ENCODE results near the gene RRAGA.

The RRAGA gene

DNA sequence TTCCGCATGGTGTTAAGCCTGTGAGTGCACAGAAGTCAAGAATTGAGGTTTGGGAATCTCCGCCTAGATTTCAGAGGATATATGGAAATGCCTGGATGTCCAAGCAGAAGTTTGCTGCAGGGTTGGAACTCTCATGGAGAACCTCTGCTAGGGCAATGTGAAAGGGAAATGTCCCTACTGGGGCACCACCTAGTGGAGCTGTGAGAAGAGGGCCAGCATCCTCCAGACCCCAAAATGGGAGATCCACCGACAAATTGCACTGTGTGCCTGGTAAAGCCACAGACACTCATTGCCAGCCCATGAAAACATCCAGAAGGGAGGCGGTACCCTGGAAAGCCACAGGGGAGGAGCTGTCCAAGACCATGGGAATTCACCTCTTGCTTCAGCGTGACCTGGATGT, 12.6 kb upstream of the RRAGA start:
- no peak overlapping the region for H3K4me3 ChIP-seq (ENCODE audit: low read depth, low read length)
- TF ChIP-seq CTCF (IDR thresholded peaks at IDR 0.05; ENCODE audit: insufficient read depth, low read depth, low read length, missing control alignments): peak; percentile 9
- no peak for DNase-seq (ENCODE audit: low read depth)

DNA sequence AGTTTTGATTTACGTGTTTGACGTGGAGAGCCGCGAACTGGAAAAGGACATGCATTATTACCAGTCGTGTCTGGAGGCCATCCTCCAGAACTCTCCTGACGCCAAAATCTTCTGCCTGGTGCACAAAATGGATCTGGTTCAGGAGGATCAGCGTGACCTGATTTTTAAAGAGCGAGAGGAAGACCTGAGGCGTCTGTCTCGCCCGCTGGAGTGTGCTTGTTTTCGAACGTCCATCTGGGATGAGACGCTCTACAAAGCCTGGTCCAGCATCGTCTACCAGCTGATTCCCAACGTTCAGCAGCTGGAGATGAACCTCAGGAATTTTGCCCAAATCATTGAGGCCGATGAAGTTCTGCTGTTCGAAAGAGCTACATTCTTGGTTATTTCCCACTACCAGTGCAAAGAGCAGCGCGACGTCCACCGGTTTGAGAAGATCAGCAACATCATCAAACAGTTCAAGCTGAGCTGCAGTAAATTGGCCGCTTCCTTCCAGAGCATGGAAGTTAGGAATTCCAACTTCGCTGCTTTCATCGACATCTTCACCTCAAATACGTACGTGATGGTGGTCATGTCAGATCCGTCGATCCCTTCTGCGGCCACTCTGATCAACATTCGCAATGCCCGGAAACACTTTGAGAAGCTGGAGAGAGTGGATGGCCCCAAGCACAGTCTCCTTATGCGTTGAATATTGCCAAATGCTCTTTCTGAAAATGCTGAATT, 850 bp downstream of the RRAGA start:
- H3K4me3 ChIP-seq (ENCODE audit: low read depth, low read length): peak overlapping the region; percentile 58
- no peak for TF ChIP-seq CTCF (IDR thresholded peaks at IDR 0.05; ENCODE audit: insufficient read depth, low read depth, low read length, missing control alignments)
- peak; percentile 32 for DNase-seq (ENCODE audit: low read depth)

DNA sequence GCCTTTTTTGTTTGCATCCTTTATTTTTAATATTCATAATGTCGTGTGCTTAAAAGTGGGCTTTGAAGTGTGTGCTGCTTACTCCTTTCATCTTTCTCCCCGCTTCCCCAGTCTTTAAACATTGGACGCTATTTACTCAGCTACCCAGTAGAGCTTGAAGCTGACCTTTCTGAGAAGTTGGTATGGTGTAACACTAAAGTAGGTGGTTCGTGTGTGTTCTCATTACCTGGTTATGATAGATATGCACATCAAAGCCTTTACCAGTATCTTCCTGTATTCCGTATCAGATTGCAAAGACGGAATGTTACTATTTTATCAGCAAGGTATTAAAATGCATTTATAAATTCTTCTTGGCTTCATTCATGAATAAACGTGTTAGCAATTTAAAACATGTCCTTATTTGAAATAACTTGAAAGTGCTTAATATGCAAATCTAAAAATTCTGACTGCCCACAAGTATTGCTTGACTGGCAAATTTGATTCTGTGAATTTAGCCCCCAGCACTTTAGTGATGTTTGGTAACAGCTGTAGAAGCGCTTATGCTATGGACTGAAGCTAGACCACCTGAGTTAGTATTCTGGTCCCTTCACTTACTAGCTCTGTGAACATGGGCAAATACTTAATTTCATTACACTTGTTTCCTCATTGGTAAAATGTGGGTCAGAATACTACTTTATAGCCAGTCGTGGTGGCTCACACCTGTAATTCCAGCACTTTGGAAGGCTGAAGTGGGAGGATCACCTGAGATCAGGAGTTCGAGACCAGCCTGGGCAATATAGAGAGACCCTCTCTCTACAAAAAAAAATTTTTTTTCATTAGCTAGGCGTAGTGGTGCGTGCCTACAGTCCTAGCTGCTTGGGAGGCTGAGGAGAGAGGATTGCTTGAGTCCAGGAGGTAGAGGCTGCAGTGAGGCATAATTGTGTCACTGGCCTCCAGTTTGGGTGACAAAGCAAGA, 1.7 kb downstream of the RRAGA start:
- peak overlapping the region; percentile 58 for H3K4me3 ChIP-seq (ENCODE audit: low read depth, low read length)
- DNase-seq (ENCODE audit: low read depth): no peak
- no peak for TF ChIP-seq CTCF (IDR thresholded peaks at IDR 0.05; ENCODE audit: insufficient read depth, low read depth, low read length, missing control alignments)

DNA sequence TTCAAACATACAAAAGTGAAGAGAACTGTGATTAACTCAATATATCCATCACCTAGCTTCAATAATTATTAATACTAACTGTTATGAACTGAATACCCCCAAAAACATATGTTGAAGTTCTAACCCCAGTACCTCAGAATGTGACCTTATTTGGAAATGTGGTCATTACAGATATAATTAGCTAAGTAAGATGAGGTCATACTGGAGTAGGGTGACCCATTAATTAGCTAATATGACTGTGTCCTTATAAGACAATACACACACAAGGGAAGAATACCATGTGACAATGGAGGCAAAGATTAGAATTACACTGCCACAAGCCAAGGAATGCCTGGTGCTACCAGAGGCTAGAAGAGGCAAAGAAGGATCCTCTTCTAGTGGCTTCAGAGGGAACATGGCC, 7.8 kb downstream of the RRAGA start:
- no peak for TF ChIP-seq CTCF (IDR thresholded peaks at IDR 0.05; ENCODE audit: insufficient read depth, low read depth, low read length, missing control alignments)
- DNase-seq (ENCODE audit: low read depth): no peak
- no peak overlapping the region for H3K4me3 ChIP-seq (ENCODE audit: low read depth, low read length)

DNA sequence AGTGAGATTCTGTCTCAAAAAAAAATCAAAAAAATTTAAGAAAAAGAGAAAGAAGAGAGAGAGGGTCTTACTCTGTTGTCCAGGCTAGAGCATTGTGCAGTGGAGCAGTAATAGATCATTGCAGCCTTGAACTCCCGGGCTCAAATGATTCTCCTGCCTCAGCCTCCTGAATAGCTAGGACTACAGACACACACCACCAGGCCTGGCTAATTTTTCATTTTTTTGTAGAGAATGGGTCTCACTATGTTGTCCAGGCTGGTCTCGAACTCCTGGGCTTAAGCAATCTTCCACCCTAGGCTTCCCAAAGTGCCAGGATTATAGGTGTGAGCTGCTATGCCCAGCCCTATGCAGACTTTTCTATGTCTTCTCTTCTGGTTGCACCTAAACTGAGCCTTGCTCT, 25.0 kb downstream of the RRAGA start:
- H3K4me3 ChIP-seq (ENCODE audit: low read depth, low read length): no peak overlapping the region
- no peak for TF ChIP-seq CTCF (IDR thresholded peaks at IDR 0.05; ENCODE audit: insufficient read depth, low read depth, low read length, missing control alignments)
- no peak for DNase-seq (ENCODE audit: low read depth)

DNA sequence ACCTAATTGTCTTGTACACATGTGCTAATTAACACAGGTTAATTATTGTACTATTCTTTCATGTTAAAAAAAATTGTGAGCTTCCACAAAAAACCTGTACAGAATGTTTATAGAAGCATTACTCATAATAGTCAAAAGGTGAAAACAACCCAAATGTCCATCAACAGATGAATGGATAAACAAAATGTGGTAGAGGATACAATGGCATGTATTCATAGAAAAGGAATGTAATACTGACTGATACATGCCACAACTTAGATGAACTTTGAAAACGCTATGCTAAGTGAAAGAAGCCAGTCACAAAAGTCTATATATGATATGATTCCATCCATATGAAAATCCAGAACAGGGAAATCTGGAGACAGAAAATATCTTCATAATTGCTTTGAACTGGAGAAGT, 25.6 kb downstream of the RRAGA start:
- H3K4me3 ChIP-seq (ENCODE audit: low read depth, low read length): no peak overlapping the region
- TF ChIP-seq CTCF (IDR thresholded peaks at IDR 0.05; ENCODE audit: insufficient read depth, low read depth, low read length, missing control alignments): no peak
- no peak for DNase-seq (ENCODE audit: low read depth)
